Right renal pelvis (tissue), 4 donors: Measurements from ENCODE around the gene COL25A1. TPM values are rescaled to one million over a fixed set of nuclear protein-coding genes. Genes with fewer than 3 reads are reported as not detected.

ENCODE experiments used
- DNase-seq, 4 donors: peaks; one replicate each; pipeline ENCODE4 v3.0.0-alpha.2; 2013; ENCODE audit warnings: low read depth in 4 of 4, low spot score in 3 of 4, missing footprints in 1 of 4
- polyA plus RNA-seq, 4 donors: library from polyadenylated mRNA; unstranded; fragments of 120-200 nt; gene quantifications; one replicate each; pipeline ENCODE4 v1.2.1, GENCODE V29; 2013; ENCODE audit not compliant: insufficient read length in 4 of 4

Gene COL25A1
- polyA plus RNA-seq, 4 donors: 11.9 to 23.9 (median 17.1) TPM

DNA sequence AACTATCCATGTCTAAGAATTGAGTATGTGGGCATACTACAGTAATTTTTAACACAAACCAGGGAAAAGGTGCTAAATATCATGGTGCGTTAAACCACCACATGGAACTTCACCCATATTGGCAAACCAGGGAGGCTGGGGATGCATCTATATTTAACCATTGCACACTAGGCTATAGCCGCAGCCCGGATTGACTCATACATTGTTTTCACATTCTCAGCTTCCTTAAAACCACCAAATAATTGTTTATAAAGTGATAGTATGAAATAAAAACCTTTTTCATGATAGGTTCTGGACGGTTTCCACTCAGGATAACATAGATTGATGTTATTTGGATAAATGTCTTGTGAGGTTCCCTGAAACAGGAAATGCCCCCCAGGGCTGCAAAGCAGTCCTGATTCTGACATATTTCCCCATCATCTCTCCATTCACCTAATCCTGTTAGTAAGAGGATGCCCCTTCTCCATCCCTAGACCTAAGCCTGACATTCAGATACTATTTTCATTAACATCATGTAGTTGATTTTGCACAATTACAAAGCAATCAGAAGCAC, 7.9 kb downstream of the COL25A1 start:
- no peak for DNase-seq

GRCh38 chr4:109294006-109294405, 8.5 kb downstream of the COL25A1 start:
- DNase-seq: no peak

GRCh38 chr4:109291707-109292238, 10.7 kb downstream of the COL25A1 start:
- DNase-seq: no peak

DNA sequence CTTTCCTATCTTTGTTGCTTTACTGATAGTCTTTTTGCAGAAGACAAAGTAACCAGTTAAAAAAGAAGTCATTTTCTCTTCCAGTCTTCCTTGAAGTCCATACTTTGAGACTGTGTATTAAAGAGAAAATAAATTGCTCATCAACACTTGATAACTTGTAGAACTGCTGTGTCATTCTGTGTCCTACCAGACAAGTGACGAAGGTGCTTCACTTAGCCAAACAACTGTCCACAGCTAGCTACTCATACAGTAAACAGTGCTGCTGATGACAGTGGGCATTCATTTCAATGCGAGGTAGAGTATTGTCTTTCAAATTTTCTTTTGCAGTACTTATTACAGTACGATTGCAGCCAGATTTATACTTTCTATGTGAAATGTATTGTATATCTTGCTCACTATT, 11.5 kb downstream of the COL25A1 start:
- no peak for DNase-seq

- no peak for DNase-seq
Observed at GRCh38 chr4:109278594-109279031, 23.8 kb downstream of the COL25A1 start.

DNA sequence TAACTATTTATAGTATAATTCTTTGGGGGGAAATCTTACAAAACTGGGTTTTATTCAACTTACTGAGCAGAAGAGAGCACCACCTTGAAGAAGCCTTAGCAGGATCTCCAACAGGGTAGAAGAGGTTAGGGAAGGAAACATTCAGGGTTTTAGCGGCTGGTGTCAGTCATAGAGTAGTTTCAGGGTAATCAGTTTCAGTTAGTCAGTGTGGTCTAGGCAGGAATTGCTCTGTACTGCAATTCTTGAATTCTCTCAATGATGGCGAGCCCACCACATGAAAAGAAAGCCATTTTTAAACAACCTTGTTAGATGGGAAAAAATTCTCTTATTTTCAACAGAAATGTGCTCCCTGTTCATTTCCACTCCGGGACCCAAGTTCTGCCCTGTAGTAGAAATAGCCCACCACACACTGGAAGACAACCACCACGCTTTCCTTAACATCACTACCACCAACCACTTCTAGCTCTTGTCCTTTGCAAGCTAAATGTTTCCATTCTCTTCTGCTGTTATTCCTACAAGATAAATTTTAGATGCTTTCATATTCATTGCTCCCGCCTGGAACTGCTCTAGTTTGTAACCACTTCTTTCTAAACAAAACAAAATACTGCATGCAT, 25.9 kb downstream of the COL25A1 start:
- no peak for DNase-seq

DNA sequence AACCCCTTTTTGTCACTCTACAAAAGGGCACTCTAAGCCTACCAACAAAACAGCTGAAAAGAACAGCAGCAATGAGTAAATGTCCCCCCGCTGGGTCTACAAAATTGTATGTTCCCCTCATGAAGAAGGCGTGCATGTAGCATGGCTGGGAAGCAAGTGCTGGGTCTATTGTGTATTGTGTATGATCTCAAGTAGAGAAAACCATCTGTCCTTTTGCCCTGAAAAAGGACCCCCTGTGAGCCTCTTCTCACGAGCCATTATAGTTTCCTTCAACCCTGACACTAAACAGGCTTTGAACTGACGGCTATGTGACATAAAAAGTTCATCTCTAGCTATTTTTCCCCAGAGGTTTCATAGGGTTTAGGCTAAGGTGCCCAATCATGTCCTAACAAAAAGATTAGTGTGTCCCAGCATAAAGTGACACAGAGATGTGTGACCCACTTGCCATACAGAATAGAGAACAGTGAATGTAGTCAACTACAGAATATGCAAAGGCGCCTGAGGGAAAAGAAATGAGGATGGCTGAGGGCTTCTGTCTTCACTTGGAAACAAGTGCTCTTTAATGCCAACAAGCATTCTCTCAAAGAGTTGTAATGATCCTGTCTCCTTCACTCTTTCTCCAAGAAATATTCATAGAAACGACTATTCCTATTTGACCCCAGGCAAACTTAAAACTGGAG, 27.3 kb downstream of the COL25A1 start:
- no peak for DNase-seq

GRCh38 chr4:109266891-109267290, 35.6 kb downstream of the COL25A1 start:
- DNase-seq: no peak

DNA sequence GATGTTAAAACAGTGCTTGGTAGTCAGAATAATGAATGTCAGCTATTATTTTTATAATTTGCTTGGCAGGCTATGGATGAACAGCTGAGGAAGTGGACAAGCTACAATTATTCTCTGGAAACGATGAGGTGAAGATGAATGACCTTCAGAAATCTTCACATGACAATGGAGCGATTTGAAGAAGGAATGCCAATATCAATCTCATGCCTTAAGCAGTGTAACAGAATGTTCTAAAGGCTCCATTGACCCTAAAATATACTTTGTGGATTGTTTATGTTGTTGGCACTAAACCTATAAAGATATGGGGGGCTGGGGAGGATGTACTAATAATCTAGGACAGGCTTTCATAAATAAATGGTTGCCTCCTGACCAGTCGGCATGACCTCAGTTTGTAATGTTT, 36.2 kb downstream of the COL25A1 start:
- DNase-seq: no peak

DNA sequence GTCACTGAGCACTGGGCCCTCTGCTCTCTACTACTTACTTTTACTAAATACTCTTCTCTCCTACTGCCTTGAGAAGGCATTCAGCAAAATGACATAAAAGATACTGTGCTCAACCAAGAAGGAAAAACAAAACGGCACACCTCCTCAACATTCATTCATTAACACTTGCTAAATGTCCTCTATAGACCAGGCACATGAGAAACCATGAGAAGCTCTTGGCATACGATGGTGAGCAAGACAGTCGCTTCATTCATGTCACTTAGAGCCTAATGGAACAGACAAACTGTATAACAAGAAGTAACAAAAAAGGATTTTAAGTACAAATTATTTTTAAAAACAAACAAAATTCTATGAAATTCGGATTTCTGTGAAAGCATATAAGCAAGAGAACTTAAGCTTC, 38.7 kb downstream of the COL25A1 start:
- DNase-seq: no peak

DNA sequence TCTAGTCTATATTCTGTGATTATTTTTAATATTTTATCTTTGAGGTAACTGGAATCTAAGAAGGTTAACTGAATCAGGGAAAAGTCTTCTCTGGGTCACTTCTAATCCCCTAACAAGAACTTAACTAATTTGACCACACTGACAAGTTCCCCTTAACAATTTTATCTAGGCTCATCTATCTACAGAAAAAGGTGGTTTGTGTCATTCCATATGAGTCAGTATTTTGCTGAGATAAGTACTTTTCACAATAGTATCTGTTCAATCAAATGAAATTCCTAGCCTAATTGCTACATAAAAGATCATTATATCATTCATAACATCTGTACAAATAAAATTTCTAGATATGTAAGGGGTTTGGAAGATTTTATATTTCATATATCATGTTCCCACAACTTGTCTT, 45.6 kb downstream of the COL25A1 start:
- DNase-seq: no peak

- DNase-seq: no peak
Observed at GRCh38 chr4:109254845-109255244, 47.6 kb downstream of the COL25A1 start.

DNA sequence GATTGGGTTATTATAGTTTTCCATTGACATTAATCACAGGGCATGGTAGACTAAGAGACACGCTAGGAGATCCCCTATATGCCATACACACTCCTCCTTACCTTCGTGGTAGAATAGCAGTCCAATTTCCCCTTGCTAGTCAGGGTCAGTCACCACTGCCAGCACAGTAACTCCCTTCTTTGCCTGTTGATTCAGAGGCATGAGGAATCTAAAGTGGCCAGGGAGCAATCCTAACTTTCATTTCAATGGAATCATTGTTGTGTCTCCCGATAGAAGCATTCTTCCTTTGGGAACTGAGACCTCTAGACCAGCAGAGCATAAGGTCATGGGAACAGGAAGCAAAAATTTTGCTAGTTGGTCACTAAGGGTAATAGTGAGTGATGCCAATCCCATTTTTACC, 51.1 kb downstream of the COL25A1 start:
- no peak for DNase-seq

GRCh38 chr4:109248322-109248900, 54.0 kb downstream of the COL25A1 start:
- DNase-seq: no peak

DNA sequence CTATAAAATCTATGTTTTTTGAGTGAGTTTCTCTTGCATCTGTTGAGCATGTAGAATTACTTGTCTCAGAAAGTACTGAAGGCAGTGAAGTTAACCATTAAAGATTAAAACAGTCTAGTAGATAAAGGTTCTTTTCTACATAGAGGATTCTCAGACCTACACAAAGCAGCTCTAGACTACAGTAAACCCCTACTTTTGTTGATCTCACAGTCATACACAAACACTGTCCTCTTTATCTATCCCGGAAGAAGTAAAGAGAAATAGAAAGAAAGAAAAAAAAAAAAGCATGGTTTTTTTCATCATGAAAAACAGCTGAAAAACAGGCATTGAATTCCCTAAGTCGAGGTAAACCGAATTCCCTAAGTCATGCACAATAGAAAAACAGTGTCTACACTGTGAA, 58.6 kb downstream of the COL25A1 start:
- DNase-seq: no peak

DNA sequence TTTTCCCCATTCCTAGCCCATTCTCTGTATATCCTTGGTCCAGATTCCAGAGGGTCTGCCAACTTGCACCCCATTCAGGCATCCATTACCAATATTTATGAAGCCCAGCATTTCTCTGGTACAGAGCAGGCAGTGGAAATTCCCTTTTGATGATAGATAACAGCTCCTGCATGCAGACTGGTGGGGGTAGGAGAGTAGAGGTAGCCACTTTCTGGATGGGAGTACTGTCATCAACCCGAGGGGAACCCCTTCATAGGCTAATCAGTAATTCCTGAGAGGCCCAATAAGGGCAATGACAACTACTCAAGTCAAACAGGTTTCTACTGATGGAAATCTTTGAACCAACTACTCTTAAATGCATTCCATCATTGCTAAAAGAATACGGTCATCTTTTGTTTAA, 63.7 kb downstream of the COL25A1 start:
- DNase-seq: no peak

DNA sequence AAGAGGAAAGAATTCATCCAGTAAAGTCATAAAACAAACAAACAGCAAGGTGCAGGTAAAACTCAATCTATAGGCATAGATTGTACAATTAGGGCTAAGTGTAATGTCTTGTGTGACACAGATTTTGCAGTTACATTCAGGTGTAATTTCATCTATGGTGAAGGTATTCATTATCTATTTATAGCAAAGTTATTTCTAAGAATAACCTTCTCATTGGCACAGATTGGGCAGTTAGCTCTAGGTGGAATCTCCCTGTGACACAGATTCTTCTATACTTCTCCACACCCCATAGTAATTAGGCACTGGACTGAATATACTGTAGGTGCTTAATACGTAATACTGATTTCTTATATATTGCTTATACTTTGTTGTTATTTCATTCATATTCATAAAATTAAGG, 66.8 kb downstream of the COL25A1 start:
- DNase-seq: no peak

DNA sequence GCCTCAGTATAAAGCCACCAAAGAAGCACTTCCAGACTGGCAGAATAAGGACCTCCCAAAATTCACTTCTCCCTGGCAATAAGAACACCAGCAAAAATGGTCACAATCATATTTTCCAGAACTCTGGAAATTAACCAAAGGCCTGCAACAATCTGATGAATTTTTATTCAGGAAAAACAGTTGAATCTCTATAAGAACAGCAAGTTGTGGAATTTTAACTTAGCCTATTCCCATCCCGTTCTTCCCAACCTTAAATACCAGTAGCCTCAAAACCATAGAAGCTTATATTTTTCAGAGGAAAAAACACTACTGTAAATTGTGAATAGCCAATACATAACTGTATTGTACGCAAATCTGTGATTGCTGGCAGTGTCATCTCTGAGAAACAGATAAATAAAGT, 67.9 kb downstream of the COL25A1 start:
- DNase-seq: no peak

DNA sequence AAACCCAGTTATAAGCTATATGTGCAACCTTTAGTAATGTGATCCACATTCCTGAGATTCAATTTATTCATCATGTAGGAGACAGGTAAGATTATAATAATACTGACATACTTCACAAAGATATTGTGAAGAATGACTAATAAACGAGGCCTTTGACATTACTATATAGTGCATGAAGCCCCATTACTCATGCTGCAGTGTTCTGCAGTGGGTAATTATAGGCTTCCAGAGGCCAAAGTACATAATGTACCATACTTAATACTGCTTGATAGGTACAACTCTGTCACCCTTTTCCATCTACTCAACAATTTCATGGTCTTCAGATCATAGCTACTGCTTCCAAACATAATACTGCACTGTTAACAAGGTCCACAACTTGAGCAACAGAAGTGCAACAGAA, 68.9 kb downstream of the COL25A1 start:
- DNase-seq: no peak

GRCh38 chr4:109232681-109233080, 69.8 kb downstream of the COL25A1 start:
- DNase-seq: no peak

- no peak for DNase-seq
Observed at GRCh38 chr4:109231331-109231730, 71.1 kb downstream of the COL25A1 start.

- DNase-seq: no peak
Observed at GRCh38 chr4:109229028-109229427, 73.4 kb downstream of the COL25A1 start.
